Uterus (tissue), 4 donors: ENCODE results near the gene GAL3ST1. TPM values are rescaled to one million over a fixed set of nuclear protein-coding genes. Genes with fewer than 3 reads are reported as not detected.
"Not testable (repeated sequence)": the region's sequence is repeated elsewhere in the genome, so short reads cannot be mapped to it uniquely, and the experiment has no call there.

ENCODE experiments used
- DNase-seq, 2 donors: peaks; one replicate each; pipeline ENCODE4 v3.0.0-alpha.2; 2019 to 2020
- H3K27ac ChIP-seq, 2 donors: fragments of 200-600 bp; sonication (generic); 1 replicate in 1 of 2; 2 replicates in 1 of 2; pipeline ENCODE4 v1.5.1; 2016 to 2018
- H3K27me3 ChIP-seq, 2 donors: fragments of 200-600 bp; sonication (generic); one replicate each; pipeline ENCODE4 v1.5.1; 2018 to 2019; ENCODE audit warnings: control low read depth in 1 of 2
- H3K36me3 ChIP-seq, 2 donors: fragments of 200-600 bp; sonication (generic); one replicate each; pipeline ENCODE4 v1.5.1; 2019; ENCODE audit warnings: control low read depth in 1 of 2
- H3K4me1 ChIP-seq, 2 donors: fragments of 200-600 bp; sonication (generic); one replicate each; pipeline ENCODE4 v1.5.1; 2018 to 2019; ENCODE audit warnings: control low read depth in 1 of 2
- H3K4me3 ChIP-seq, 2 donors: fragments of 200-600 bp; sonication (generic); 1 replicate in 1 of 2; 2 replicates in 1 of 2; pipeline ENCODE4 v1.5.1; 2018 to 2019; ENCODE audit warnings: mild to moderate bottlenecking in 1 of 2
- H3K9me3 ChIP-seq, 2 donors: fragments of 200-600 bp; sonication (generic); one replicate each; pipeline ENCODE4 v1.5.1; 2019; ENCODE audit warnings: control low read depth in 1 of 2
- POLR2A ChIP-seq, 2 donors: fragments of 450-650 bp; IDR thresholded peaks; one replicate each; pipeline ENCODE4 v1.6.1; 2016; ENCODE audit warnings: antibody characterized with exemption in 2 of 2, mild to moderate bottlenecking in 1 of 2, moderate library complexity in 1 of 2
- intact Hi-C: fragments of 100-400 bp; cut with DNase I; formaldehyde crosslinking; loops from one replicate; pipeline ENCODE4 v1.15.1; 2023; ENCODE audit warnings: low total_unique reads
- total RNA-seq, 4 donors: library from RNA; depleted of rRNA in 3 of 4; stranded (reverse); fragments of >200 nt in 3 of 4; gene quantifications; one replicate each; pipeline versions ENCODE4 v1.1.0 to v1.2.4, GENCODE V29; 2014 to 2023
- TF ChIP-seq, protein P1 (sequence below), 4 experiments: fragments of 200-600 bp in 2 of 4; fragments of 450-650 bp in 2 of 4; sonication (generic) in 2 of 4; IDR thresholded peaks; one replicate each; pipeline ENCODE4 v1.5.1; 2016 to 2019; ENCODE audit warnings: antibody characterized with exemption in 4 of 4, mild to moderate bottlenecking in 2 of 4, moderate library complexity in 1 of 4
- donor health status: DM: yes; HTN: yes; CAD: no.

Gene GAL3ST1
- total RNA-seq, 4 donors from 2014 or later: 0.26 to 6.6 (median 1.2) TPM; not detected in 1

DNA sequence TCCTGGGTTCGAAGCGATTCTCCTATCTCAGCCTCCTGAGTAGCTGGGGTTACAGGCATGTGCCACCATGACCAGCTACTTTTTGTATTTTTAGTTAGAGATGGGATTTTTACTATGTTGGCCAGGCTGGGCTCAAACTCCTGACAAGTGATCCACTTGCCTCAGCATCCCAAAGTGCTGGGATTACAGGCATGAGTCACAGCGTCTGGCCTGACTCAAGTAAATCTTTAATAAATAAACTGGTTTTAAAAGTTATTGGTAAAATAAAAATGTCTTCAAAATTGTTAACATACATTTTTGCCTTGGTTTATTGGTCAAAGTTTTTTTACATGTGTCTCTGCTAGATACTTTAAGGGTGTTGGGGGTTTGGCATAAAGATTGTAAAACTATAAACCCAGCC lies 24.5 kb upstream of the GAL3ST1 start:
- TF ChIP-seq POLR2A (IDR thresholded peaks at IDR 0.05): no peak
- no peak overlapping the region for H3K4me3 ChIP-seq
- no peaks in the 10 kb centered on the region for H3K36me3 ChIP-seq
- H3K27me3 ChIP-seq: no peaks in the 10 kb centered on the region
- H3K27ac ChIP-seq: no peak overlapping the region
- no peak for DNase-seq
- H3K9me3 ChIP-seq: no peaks in the 10 kb centered on the region
- intact Hi-C loops: no loop called here
- no peaks in the 10 kb centered on the region for H3K4me1 ChIP-seq

DNA sequence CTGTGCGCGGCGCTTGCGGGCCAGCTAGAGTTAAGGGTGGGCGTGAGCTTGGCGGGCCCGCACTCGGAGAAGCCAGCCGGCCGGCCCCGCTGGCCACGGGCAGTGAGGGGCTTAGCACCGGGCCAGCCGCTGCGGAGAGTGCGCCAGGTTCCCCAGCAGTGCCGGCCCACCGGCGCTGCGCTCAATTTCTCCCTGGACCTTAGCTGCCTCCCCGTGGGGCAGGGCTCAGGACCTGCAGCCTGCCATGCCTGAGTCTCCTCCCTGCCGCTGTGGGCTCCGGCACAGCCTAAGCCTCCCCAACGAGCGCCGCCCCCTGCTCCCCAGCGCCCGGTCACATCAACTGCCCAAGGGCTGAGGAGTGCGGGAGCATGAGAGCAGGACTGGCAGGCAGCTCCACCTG lies 22.4 kb upstream of the GAL3ST1 start:
- intact Hi-C loops: no loop called here
- Histone ChIP-seq H3K27me3 (no peaks in the 10 kb centered on the region), H3K4me1 (no peaks in the 10 kb centered on the region), H3K9me3 (no peaks in the 10 kb centered on the region), H3K36me3 (no peaks in the 10 kb centered on the region), H3K4me3 (no peak overlapping the region), H3K27ac (no peak overlapping the region)
- no peak for DNase-seq
- TF ChIP-seq, protein P1, sequence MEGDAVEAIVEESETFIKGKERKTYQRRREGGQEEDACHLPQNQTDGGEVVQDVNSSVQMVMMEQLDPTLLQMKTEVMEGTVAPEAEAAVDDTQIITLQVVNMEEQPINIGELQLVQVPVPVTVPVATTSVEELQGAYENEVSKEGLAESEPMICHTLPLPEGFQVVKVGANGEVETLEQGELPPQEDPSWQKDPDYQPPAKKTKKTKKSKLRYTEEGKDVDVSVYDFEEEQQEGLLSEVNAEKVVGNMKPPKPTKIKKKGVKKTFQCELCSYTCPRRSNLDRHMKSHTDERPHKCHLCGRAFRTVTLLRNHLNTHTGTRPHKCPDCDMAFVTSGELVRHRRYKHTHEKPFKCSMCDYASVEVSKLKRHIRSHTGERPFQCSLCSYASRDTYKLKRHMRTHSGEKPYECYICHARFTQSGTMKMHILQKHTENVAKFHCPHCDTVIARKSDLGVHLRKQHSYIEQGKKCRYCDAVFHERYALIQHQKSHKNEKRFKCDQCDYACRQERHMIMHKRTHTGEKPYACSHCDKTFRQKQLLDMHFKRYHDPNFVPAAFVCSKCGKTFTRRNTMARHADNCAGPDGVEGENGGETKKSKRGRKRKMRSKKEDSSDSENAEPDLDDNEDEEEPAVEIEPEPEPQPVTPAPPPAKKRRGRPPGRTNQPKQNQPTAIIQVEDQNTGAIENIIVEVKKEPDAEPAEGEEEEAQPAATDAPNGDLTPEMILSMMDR (IDR thresholded peaks at IDR 0.05): no peak
- no peak for TF ChIP-seq POLR2A (IDR thresholded peaks at IDR 0.05)

DNA sequence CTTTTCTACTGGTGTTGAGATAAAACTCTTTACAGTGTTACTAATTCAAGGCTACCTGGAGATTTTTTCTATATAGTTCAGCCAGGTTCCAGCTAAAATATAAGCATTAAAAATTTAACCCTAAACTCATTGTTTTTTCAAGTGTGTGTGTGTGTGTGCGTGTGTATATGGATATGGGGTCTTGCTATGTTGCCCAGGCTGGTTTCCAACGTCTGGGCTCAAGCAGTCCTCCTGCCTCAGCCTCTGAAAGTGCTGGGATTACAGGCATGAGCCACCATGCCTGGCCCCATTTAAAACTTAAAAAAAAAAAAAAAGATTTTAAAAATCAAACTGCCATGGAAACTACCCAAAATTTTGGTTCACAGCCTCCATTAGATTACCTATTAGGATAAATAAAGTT lies 21.7 kb upstream of the GAL3ST1 start:
- intact Hi-C loops: no loop called here

DNA sequence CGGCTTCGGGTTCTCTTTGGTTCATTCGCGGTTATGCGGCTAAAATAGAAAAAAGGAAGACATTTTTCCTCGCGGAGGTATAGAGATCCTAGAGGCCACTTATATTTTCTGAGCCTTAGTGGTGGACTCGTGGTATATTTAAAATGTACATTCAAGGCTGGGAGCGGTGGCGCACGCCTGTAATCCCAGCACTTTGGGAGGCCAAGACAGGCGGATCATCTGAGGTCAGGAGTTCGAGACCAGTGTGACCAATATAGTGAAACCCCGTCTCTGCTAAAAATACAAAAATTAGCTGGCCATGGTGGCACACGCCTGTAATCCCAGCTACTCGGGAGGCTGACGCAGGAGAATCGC lies 17.9 kb upstream of the GAL3ST1 start:
- H3K9me3 ChIP-seq, H3K27me3 ChIP-seq, H3K4me1 ChIP-seq, DNase-seq, intact Hi-C loops, H3K36me3 ChIP-seq: not testable (repeated sequence)
- H3K4me3 ChIP-seq: peak overlapping the region; percentile 68 to 90
- peak overlapping the region in 1 of 2 donors; percentile 83 for H3K27ac ChIP-seq

More for the DNA sequence above, 21.7 kb upstream of the GAL3ST1 start:
- Histone ChIP-seq H3K27me3 (no peaks in the 10 kb centered on the region), H3K9me3 (no peaks in the 10 kb centered on the region), H3K4me3 (no peak overlapping the region), H3K4me1 (peaks cover 0 to under 1% of the 10 kb centered on the region in 2 donors), H3K27ac (no peak overlapping the region), H3K36me3 (no peaks in the 10 kb centered on the region)
- DNase-seq: no peak
- TF ChIP-seq POLR2A (IDR thresholded peaks at IDR 0.05): no peak
- TF ChIP-seq, protein P1 (IDR thresholded peaks at IDR 0.05): no peak

DNA sequence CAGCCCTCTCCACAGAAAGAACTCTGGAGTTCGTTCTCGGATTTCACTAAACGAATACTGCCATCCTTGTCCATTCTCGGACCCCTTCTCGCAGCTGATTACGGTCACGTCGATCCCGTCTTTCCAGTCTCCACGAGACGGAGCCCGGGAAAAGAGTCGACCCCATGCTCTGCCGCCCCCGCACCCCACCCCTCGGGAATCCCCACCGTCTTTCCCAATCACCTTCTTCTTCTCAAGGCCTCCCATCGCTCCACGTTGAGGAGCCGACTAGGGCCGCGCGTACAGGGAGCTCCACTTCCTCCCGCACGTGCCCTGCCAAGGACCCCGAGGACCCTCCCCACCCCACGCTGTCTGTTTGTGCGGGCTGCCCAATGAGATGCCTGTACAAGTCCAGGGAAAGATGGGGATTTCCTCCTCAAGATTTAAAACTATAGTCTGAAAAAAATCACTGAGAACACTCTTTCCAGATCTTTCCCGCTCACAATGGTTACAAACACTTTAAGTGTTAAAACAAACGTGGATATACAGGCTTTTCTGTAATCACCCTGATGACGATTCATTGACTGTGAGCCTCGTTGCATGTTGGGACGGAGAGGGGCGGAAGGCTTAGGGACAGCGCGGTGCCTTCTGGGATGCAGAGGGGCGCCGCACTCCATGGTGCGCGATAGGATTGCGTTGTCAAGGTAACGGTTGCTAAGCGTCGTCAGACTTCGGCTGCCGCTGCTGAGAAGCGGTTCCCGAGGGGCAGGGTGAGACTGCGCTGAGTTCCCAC lies 17.3 kb upstream of the GAL3ST1 start, which contains the start of gene PES1:
Gene PES1, minus strand, starts transcription at position 323 of the 772 bp plus-strand sequence. Its CDS starts 77 bp downstream, at position 246.
- intact Hi-C loops: no loop called here
- peak within 1 kb of the TSS; percentile 78 to 83 for H3K27ac ChIP-seq
- TF ChIP-seq POLR2A (IDR thresholded peaks at IDR 0.05): peak in 1 of 2 donors; percentile 28
- TF ChIP-seq, protein P1 (IDR thresholded peaks at IDR 0.05): peak in 1 of 4 experiments; percentile 19

DNA sequence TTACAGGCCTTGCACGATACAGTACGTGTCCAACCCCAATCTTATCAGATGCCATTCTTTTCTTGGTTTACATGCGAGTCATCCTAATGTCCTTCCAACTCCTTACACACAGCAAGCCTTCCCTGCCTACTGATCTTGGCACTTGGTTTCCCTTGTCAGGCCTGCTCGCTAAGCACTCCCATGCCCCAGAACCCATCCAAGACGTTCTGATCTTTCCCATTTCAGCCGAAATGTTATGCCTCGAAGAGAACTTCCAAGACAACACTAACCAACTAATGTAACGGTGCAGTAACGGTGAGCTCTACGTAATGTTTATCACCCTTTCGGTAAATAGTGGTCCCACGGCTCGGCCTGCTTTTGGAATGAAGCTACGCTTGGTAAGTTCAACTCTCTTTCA lies 16.7 kb upstream of the GAL3ST1 start:
- H3K9me3 ChIP-seq: no peaks in the 10 kb centered on the region
- peaks cover 0 to 9% of the 10 kb centered on the region in 2 donors for H3K4me1 ChIP-seq
- H3K4me3 ChIP-seq: peak overlapping the region; percentile 68 to 90
- no peak for DNase-seq
- no peaks in the 10 kb centered on the region for H3K27me3 ChIP-seq
- TF ChIP-seq, protein P1 (IDR thresholded peaks at IDR 0.05): no peak
- no peak for TF ChIP-seq POLR2A (IDR thresholded peaks at IDR 0.05)
- H3K27ac ChIP-seq: peak overlapping the region; percentile 78 to 83
- intact Hi-C loops: no loop called here
- no peaks in the 10 kb centered on the region for H3K36me3 ChIP-seq

More for the DNA sequence above, 17.3 kb upstream of the GAL3ST1 start, which contains the start of gene PES1:
- no peaks in the 10 kb centered on the region for H3K27me3 ChIP-seq
- DNase-seq: peak; percentile 96
- no peaks in the 10 kb centered on the region for H3K9me3 ChIP-seq
- H3K36me3 ChIP-seq: no peaks in the 10 kb centered on the region
- H3K4me3 ChIP-seq: peak within 1 kb of the TSS; percentile 68 to 90
- peaks cover 0 to 9% of the 10 kb centered on the region in 2 donors for H3K4me1 ChIP-seq
